ENCODE measurements around the gene RAB8B.

The RAB8B gene

GRCh38 chr15:63181648-63182047 lies 7.8 kb upstream of the RAB8B start:
- TF ChIP-seq, protein P1, sequence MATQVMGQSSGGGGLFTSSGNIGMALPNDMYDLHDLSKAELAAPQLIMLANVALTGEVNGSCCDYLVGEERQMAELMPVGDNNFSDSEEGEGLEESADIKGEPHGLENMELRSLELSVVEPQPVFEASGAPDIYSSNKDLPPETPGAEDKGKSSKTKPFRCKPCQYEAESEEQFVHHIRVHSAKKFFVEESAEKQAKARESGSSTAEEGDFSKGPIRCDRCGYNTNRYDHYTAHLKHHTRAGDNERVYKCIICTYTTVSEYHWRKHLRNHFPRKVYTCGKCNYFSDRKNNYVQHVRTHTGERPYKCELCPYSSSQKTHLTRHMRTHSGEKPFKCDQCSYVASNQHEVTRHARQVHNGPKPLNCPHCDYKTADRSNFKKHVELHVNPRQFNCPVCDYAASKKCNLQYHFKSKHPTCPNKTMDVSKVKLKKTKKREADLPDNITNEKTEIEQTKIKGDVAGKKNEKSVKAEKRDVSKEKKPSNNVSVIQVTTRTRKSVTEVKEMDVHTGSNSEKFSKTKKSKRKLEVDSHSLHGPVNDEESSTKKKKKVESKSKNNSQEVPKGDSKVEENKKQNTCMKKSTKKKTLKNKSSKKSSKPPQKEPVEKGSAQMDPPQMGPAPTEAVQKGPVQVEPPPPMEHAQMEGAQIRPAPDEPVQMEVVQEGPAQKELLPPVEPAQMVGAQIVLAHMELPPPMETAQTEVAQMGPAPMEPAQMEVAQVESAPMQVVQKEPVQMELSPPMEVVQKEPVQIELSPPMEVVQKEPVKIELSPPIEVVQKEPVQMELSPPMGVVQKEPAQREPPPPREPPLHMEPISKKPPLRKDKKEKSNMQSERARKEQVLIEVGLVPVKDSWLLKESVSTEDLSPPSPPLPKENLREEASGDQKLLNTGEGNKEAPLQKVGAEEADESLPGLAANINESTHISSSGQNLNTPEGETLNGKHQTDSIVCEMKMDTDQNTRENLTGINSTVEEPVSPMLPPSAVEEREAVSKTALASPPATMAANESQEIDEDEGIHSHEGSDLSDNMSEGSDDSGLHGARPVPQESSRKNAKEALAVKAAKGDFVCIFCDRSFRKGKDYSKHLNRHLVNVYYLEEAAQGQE (IDR thresholded peaks at IDR 0.05; ENCODE audit: insufficient read depth in 1 of 2, low read depth in 2 of 2, low read length in 2 of 2) = no peak
- TF ChIP-seq TAF1 (IDR thresholded peaks at IDR 0.05; ENCODE audit: borderline replicate concordance, insufficient read depth, low read length) (no peak), FOXP2 (optimal IDR thresholded peaks at IDR 0.05; ENCODE audit: borderline replicate concordance, extremely low read depth, extremely low read length, insufficient read depth) (no peak), SIN3A (IDR thresholded peaks at IDR 0.05; ENCODE audit: borderline replicate concordance, insufficient read depth, low read length) (no peak), POLR2AphosphoS5 (IDR thresholded peaks at IDR 0.05; ENCODE audit: low read depth, low read length) (no peak)

DNA sequence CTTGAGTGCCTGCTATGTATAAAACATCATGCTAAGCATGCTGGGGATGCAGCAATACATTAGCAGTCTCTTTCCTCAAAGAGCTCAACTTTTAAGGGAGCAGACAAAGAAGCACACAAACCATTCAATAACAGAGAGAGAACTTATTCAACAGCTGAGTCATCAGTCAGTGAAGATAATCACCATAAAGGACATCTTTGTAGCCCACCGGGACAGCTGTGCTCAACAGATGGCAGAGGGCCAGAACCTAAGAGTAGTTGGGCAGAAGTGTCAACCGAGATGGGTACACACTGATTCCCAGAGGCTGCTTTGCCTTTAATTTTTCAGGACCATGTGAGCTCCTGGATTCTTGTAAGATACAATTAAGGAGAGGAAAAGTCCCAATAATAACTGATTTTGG lies 4.2 kb upstream of the RAB8B start:
- TF ChIP-seq SIN3A (IDR thresholded peaks at IDR 0.05; ENCODE audit: borderline replicate concordance, insufficient read depth, low read length) (no peak), FOXP2 (optimal IDR thresholded peaks at IDR 0.05; ENCODE audit: borderline replicate concordance, extremely low read depth, extremely low read length, insufficient read depth) (no peak), TAF1 (IDR thresholded peaks at IDR 0.05; ENCODE audit: borderline replicate concordance, insufficient read depth, low read length) (no peak)
- TF ChIP-seq, protein P1 (IDR thresholded peaks at IDR 0.05; ENCODE audit: insufficient read depth in 1 of 2, low read depth in 2 of 2, low read length in 2 of 2) = no peak

- TF ChIP-seq, protein P1 (IDR thresholded peaks at IDR 0.05; ENCODE audit: insufficient read depth in 1 of 2, low read depth in 2 of 2, low read length in 2 of 2) = no peak
- TF ChIP-seq POLR2AphosphoS5 (IDR thresholded peaks at IDR 0.05; ENCODE audit: low read depth, low read length) = no peak
- no peak for TF ChIP-seq TAF1 (IDR thresholded peaks at IDR 0.05; ENCODE audit: borderline replicate concordance, insufficient read depth, low read length)
- no peak for TF ChIP-seq SIN3A (IDR thresholded peaks at IDR 0.05; ENCODE audit: borderline replicate concordance, insufficient read depth, low read length)
- no peak for TF ChIP-seq FOXP2 (optimal IDR thresholded peaks at IDR 0.05; ENCODE audit: borderline replicate concordance, extremely low read depth, extremely low read length, insufficient read depth)
These were observed 3.3 kb upstream of the RAB8B start for GRCh38 chr15:63186065-63186464.

DNA sequence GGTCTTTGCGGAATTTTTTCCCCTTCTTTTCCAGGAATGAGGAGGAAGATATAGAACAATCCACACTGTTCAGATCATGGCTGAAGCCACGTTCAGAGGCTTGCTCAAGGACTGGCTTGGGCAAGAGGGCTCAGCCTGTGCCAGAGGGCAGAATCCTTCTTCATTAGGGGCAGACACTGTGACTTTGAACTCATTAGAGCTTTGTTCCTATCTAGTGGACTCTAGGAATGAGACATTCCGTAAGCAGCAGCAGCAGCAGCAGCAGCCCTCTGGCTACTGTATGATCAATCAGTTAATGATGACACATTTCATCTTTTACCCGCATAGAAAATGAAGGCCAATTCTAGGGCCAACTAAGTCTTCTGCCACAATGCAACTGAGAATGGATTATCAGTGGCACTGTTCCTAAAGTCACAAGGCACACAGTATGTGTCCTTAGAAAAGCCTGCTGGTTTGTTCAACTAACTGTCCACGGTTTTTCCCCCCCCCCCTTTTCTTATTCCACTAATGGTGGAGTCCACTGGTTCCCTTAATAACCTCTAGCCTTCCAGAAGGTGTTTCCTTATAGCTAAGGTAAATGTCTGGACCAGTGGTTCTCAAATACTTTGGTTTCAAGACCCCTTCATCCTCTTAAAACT lies 1.7 kb upstream of the RAB8B start:
- TF ChIP-seq POLR2AphosphoS5 (IDR thresholded peaks at IDR 0.05; ENCODE audit: low read depth, low read length) (no peak), SIN3A (IDR thresholded peaks at IDR 0.05; ENCODE audit: borderline replicate concordance, insufficient read depth, low read length) (no peak), TAF1 (IDR thresholded peaks at IDR 0.05; ENCODE audit: borderline replicate concordance, insufficient read depth, low read length) (no peak), FOXP2 (optimal IDR thresholded peaks at IDR 0.05; ENCODE audit: borderline replicate concordance, extremely low read depth, extremely low read length, insufficient read depth) (no peak)
- TF ChIP-seq, protein P1 (IDR thresholded peaks at IDR 0.05; ENCODE audit: insufficient read depth in 1 of 2, low read depth in 2 of 2, low read length in 2 of 2) = no peak
